GM12878 (cell line): Measurements from ENCODE around the gene PAM. TPM values are rescaled to one million over a fixed set of nuclear protein-coding genes. Genes with fewer than 3 reads are reported as not detected.

Experiments
- ATAC-seq: fragments of 200-7000 bp; cut with Tn5 transposase; 3 replicates; pipeline ENCODE4 v1.9.1; 2020; ENCODE audit warnings: mild to moderate bottlenecking, moderate library complexity
- BruUV-seq: library from RNA; stranded (reverse); fragments of 400-500 nt; replicated peaks from 2 replicates; lab custom pipeline; 2021; lab: Mats Ljungman, UMichigan
- CTCF ChIA-PET: fragments of 300-600 bp; sonication (Branson Sonifier 250); formaldehyde crosslinking; extraction: SDS; loops from one replicate; lab custom pipeline; 2021; ENCODE audit warnings: inconsistent platforms; lab: Yijun Ruan, JAX
- POLR2A ChIA-PET: fragments of 350-600 bp; formaldehyde crosslinking; extraction: SDS; loops from one replicate; lab custom pipeline; 2021; ENCODE audit warnings: inconsistent platforms; lab: Charles Lee
- RAD21 ChIA-PET: fragments of 300-600 bp; sonication (Branson Sonifier 250); formaldehyde crosslinking; loops from one replicate; lab custom pipeline; 2023; ENCODE audit warnings: antibody characterized with exemption; ENCODE audit not compliant: unreplicated experiment; lab: Charles Lee
- SMC1A ChIA-PET: fragments of 300-600 bp; sonication (Branson Sonifier 250); formaldehyde crosslinking; loops from one replicate; lab custom pipeline; 2023; ENCODE audit not compliant: unreplicated experiment, uncharacterized antibody; lab: Charles Lee
- DNase-seq: peaks from one replicate; pipeline ENCODE4 v3.0.0-alpha.2; 2011; ENCODE audit warnings: low read depth, low spot score
- FAIRE-seq: peaks from 3 replicates; lab custom pipeline; 2011; peaks lifted over from hg19 to GRCh38; lab: Jason Lieb, UNC
- H2AFZ ChIP-seq: 2 replicates; pipeline ENCODE4 v1.6.0; 2011; ENCODE audit warnings: low read depth, low read length, control low read depth; ENCODE audit not compliant: control insufficient read depth
- H3K27ac ChIP-seq: 2 replicates; pipeline ENCODE4 v1.5.1; 2011; ENCODE audit warnings: control low read depth; ENCODE audit not compliant: control insufficient read depth, insufficient read depth
- H3K27me3 ChIP-seq, 2 experiments: replicated peaks in 1 of 2; 2 replicates each; pipeline versions ENCODE4 v1.6.0 to v1.6.1; 2011; ENCODE audit warnings: low read length in 1 of 2; ENCODE audit not compliant: control insufficient read depth in 2 of 2, insufficient read depth in 2 of 2
- H3K36me3 ChIP-seq, 2 experiments: 2 replicates each; pipeline ENCODE4 v1.5.1; 2011; ENCODE audit warnings: low read length in 1 of 2; ENCODE audit not compliant: control insufficient read depth in 2 of 2, insufficient read depth in 2 of 2
- H3K4me1 ChIP-seq: 2 replicates; pipeline ENCODE4 v1.6.1; 2011; ENCODE audit warnings: mild to moderate bottlenecking, low read length, moderate library complexity, mixed read lengths; ENCODE audit not compliant: control insufficient read depth, insufficient read depth
- H3K4me2 ChIP-seq: 2 replicates; pipeline ENCODE4 v1.6.0; 2011; ENCODE audit warnings: control low read depth; ENCODE audit not compliant: control insufficient read depth, insufficient read depth
- H3K4me3 ChIP-seq: fragments of 200-600 bp; sonication (generic); 2 replicates; pipeline ENCODE4 v1.5.1; 2016
- H3K79me2 ChIP-seq: 2 replicates; pipeline ENCODE4 v1.6.0; 2011; ENCODE audit warnings: low read length; ENCODE audit not compliant: control insufficient read depth, insufficient read depth
- H3K9ac ChIP-seq: 2 replicates; pipeline ENCODE4 v1.8.0; 2011; ENCODE audit warnings: low read length, control low read depth, mixed read lengths; ENCODE audit not compliant: control insufficient read depth, insufficient read depth
- H3K9me3 ChIP-seq: replicated peaks from 3 replicates; pipeline ENCODE4 v1.5.1; 2011; ENCODE audit warnings: mild to moderate bottlenecking, low read length; ENCODE audit not compliant: control insufficient read depth, insufficient read depth
- H4K20me1 ChIP-seq: 2 replicates; pipeline ENCODE4 v1.6.0; 2011; ENCODE audit not compliant: control insufficient read depth, insufficient read depth
- CEBPB ChIP-seq, 2 experiments: fragments of 150-350 bp in 1 of 2; IDR thresholded peaks; 2 replicates each; pipeline ENCODE4 v1.6.1; 2012 to 2014; ENCODE audit warnings: low read depth in 2 of 2, low read length in 2 of 2, borderline replicate concordance in 1 of 2, inconsistent platforms in 1 of 2
- EP300 ChIP-seq, 2 experiments: fragments of 150-350 bp in 1 of 2; IDR thresholded peaks; 2 replicates each; pipeline ENCODE4 v1.6.1; 2011 to 2012; ENCODE audit warnings: low read depth in 2 of 2, low read length in 2 of 2, borderline replicate concordance in 1 of 2, improper control_type of control experiment in 1 of 2, inconsistent platforms in 1 of 2; ENCODE audit not compliant: control insufficient read depth in 1 of 2
- FOS ChIP-seq: IDR thresholded peaks from 3 replicates; pipeline ENCODE4 v1.6.1; 2011; ENCODE audit warnings: borderline replicate concordance; ENCODE audit not compliant: insufficient read length; ENCODE audit errors: extremely low read depth
- HDAC6 ChIP-seq: fragments of 200-600 bp; sonication (generic); IDR thresholded peaks from one replicate; pipeline ENCODE4 v1.8.0; 2017; ENCODE audit warnings: antibody characterized with exemption; ENCODE audit not compliant: unreplicated experiment
- NFYB ChIP-seq: IDR thresholded peaks from 2 replicates; pipeline ENCODE4 v1.6.1; 2011; ENCODE audit warnings: low read depth, mild to moderate bottlenecking, low read length, improper control_type of control experiment, moderate library complexity; ENCODE audit not compliant: insufficient read depth
- SIN3A ChIP-seq: IDR thresholded peaks from 2 replicates; pipeline ENCODE4 v1.6.1; 2012; ENCODE audit warnings: low read depth, low read length, improper control_type of control experiment
- TARDBP ChIP-seq: IDR thresholded peaks from 2 replicates; pipeline ENCODE4 v1.6.1; 2016; ENCODE audit warnings: borderline replicate concordance
- USF2 ChIP-seq: IDR thresholded peaks from 2 replicates; pipeline ENCODE4 v1.6.1; 2011; ENCODE audit warnings: low read depth, low read length, improper control_type of control experiment, borderline replicate concordance
- ZBED1 ChIP-seq: IDR thresholded peaks from 2 replicates; pipeline ENCODE4 v1.6.1; 2016; ENCODE audit warnings: borderline replicate concordance
- WGBS: methylation state at CpG from one replicate; pipeline ENCODE4 v1.1.6; 2016; ENCODE audit warnings: low lambda C conversion rate; ENCODE audit not compliant: insufficient replicate concordance, insufficient coverage; ENCODE audit errors: missing lambda C conversion rate; 5-methylcytosine and 5-hydroxymethylcytosine counted together
- in situ Hi-C: fragments of 300-500 bp; cut with MboI; formaldehyde crosslinking; loops from 9 replicates; pipeline ENCODE4 v1.14.3; 2018; ENCODE audit warnings: mixed read lengths
- intact Hi-C: fragments of 100-400 bp; cut with micrococcal nuclease; formaldehyde crosslinking; loops from one replicate; pipeline ENCODE4 v1.14.2; 2022; ENCODE audit not compliant: unreplicated experiment
- polyA plus RNA-seq, 11 experiments: library from polyadenylated mRNA; depleted of rRNA in 4 of 11; unstranded in 6 of 11; stranded (reverse) in 5 of 11; fragments of >200 nt; fragmentation: Nextera tagmentation in 4 of 11; fragmentation: Illumina TruSeq in 1 of 11; extraction: Ambion mirVana in 4 of 11; extraction: Trizol in 1 of 11; gene quantifications; 1 replicate in 1 of 11; 2 replicates in 10 of 11; pipeline versions ENCODE4 v1.2.1 to v1.2.3, GENCODE V29; 2011 to 2016; ENCODE audit warnings: inconsistent platforms in 2 of 11, missing spikeins in 2 of 11, low read depth in 1 of 11
- total RNA-seq, 4 experiments: library from RNA; depleted of rRNA in 3 of 4; stranded (reverse); fragments of >200 nt in 3 of 4; fragmentation: Illumina TruSeq in 1 of 4; extraction: Trizol in 1 of 4; gene quantifications; 2 replicates each; pipeline versions ENCODE4 v1.2.1 to v1.2.3, GENCODE V29; 2013 to 2021
- TF ChIP-seq, protein P1 (sequence below): fragments of 450-650 bp; IDR thresholded peaks from 2 replicates; pipeline ENCODE4 v1.6.1; 2017; ENCODE audit warnings: mild to moderate bottlenecking, moderate library complexity
- TF ChIP-seq, protein P2 (sequence below): IDR thresholded peaks from 2 replicates; pipeline ENCODE4 v1.6.1; 2011; ENCODE audit warnings: low read depth, mild to moderate bottlenecking, low read length, moderate library complexity, borderline replicate concordance; ENCODE audit errors: extremely low read depth

Gene PAM
- total and polyA plus RNA-seq, 10 of the 15 experiments (the other 5 are each of a cell fraction or from before 2014, with no cell fraction given) = 5.5 to 72.5 (median 15.4) TPM

- ATAC-seq (peak; percentile 61), FAIRE-seq (no peak), DNase-seq (no peak)
- H4K20me1 ChIP-seq = no peaks in the 10 kb centered on the region
- no peak overlapping the region for H3K9ac ChIP-seq
- H3K36me3 ChIP-seq = no peaks in the 10 kb centered on the region
- in situ Hi-C loops = no loop called here
- ChIA-PET SMC1A (interaction anchor here (0.6 to 2.1 kb wide), 12 partner anchors 9 to 1034 kb away, joined by 3 to 10 read pairs (median 3); no protein-coding TSS in a partner anchor), POLR2A (interaction anchor here (0.5 to 1.2 kb wide), 4 partner anchors 9 to 38 kb away, joined by 3 to 5 read pairs (median 3); no protein-coding TSS in a partner anchor), RAD21 (interaction anchor here (0.7 to 1.2 kb wide), 3 partner anchors 12 to 34 kb away, joined by 3 read pairs; no protein-coding TSS in a partner anchor), CTCF (interaction anchor here (0.6 to 1.5 kb wide), 4 partner anchors 11 to 151 kb away, joined by 3 to 4 read pairs (median 4); no protein-coding TSS in a partner anchor)
- no peaks in the 10 kb centered on the region for H3K79me2 ChIP-seq
- no peaks in the 10 kb centered on the region for H3K27me3 ChIP-seq
- H2AFZ ChIP-seq = no peak overlapping the region
- BruUV-seq = no TSS peak
- intact Hi-C loops = no loop called here
- H3K4me2 ChIP-seq = no peak overlapping the region
- no peak overlapping the region for H3K4me3 ChIP-seq
- H3K9me3 ChIP-seq = no peaks in the 10 kb centered on the region; the same call in 1 of the 3 replicates
- no peaks in the 10 kb centered on the region for H3K4me1 ChIP-seq
- TF ChIP-seq CEBPB (IDR thresholded peaks at IDR 0.05; ENCODE audit: borderline replicate concordance in 1 of 2, low read depth in 2 of 2, low read length in 2 of 2) (no peak), HDAC6 (no peak), NFYB (no peak)
- no peak overlapping the region for H3K27ac ChIP-seq
Measured at GRCh38 chr5:102832445-102832844, 77.3 kb downstream of the PAM start.

DNA sequence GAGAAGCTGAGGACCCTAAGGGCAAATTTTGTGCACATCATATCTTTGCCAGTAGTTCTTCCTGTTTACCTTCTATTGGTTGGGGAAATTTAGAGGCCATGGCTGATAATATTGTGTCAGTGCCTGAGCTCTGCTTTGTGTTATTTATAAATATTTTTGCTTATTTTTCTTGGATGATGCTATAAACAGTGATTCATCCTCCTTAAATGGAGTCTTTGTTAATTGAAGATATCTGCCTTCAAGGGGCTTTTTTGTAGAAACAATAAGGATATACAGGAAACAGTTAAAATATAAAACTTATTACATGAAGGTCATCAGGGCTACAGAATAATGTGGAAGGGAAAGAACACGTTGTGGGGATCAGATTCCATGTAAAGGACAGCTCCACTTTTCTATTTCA is 78.0 kb downstream of the PAM start:
- POLR2A ChIA-PET = interaction anchor here (1.0 to 1.2 kb wide), 2 partner anchors 10 to 19 kb away, joined by 3 read pairs; no protein-coding TSS in a partner anchor
- DNase-seq = no peak
- ATAC-seq = no peak
- H3K4me1 ChIP-seq = no peaks in the 10 kb centered on the region
- H2AFZ ChIP-seq = no peak overlapping the region
- SMC1A ChIA-PET = interaction anchor here (0.8 to 1.9 kb wide), 12 partner anchors 8 to 166 kb away, joined by 3 to 10 read pairs (median 3); no protein-coding TSS in a partner anchor
- in situ Hi-C loops (no loop called here), intact Hi-C loops (no loop called here)
- no peaks in the 10 kb centered on the region for H3K79me2 ChIP-seq
- no peak overlapping the region for H3K9ac ChIP-seq
- H3K4me2 ChIP-seq = no peak overlapping the region
- H4K20me1 ChIP-seq = no peaks in the 10 kb centered on the region
- H3K4me3 ChIP-seq = no peak overlapping the region
- CTCF ChIA-PET = interaction anchor here (1.1 to 1.7 kb wide), 3 partner anchors 11 to 152 kb away, joined by 3 to 5 read pairs (median 4); no protein-coding TSS in a partner anchor
- H3K36me3 ChIP-seq = no peaks in the 10 kb centered on the region
- RAD21 ChIA-PET = interaction anchor here (1.1 to 1.2 kb wide), 2 partner anchors 13 to 33 kb away, joined by 3 read pairs; no protein-coding TSS in a partner anchor
- no peaks in the 10 kb centered on the region for H3K27me3 ChIP-seq
- FAIRE-seq = no peak
- H3K27ac ChIP-seq = no peak overlapping the region
- no peaks in the 10 kb centered on the region; the same call in 1 of the 3 replicates for H3K9me3 ChIP-seq
- 58% methylated on average over 1 of the region's 1 CpG for WGBS
- no TSS peak for BruUV-seq
- TF ChIP-seq ZBED1 (no peak), SIN3A (no peak), FOS (no peak), USF2 (no peak), EP300 (IDR thresholded peaks at IDR 0.05; ENCODE audit: borderline replicate concordance in 1 of 2, control insufficient read depth in 1 of 2, low read depth in 2 of 2, low read length in 2 of 2) (no peak), TARDBP (no peak)
- TF ChIP-seq, protein P1, sequence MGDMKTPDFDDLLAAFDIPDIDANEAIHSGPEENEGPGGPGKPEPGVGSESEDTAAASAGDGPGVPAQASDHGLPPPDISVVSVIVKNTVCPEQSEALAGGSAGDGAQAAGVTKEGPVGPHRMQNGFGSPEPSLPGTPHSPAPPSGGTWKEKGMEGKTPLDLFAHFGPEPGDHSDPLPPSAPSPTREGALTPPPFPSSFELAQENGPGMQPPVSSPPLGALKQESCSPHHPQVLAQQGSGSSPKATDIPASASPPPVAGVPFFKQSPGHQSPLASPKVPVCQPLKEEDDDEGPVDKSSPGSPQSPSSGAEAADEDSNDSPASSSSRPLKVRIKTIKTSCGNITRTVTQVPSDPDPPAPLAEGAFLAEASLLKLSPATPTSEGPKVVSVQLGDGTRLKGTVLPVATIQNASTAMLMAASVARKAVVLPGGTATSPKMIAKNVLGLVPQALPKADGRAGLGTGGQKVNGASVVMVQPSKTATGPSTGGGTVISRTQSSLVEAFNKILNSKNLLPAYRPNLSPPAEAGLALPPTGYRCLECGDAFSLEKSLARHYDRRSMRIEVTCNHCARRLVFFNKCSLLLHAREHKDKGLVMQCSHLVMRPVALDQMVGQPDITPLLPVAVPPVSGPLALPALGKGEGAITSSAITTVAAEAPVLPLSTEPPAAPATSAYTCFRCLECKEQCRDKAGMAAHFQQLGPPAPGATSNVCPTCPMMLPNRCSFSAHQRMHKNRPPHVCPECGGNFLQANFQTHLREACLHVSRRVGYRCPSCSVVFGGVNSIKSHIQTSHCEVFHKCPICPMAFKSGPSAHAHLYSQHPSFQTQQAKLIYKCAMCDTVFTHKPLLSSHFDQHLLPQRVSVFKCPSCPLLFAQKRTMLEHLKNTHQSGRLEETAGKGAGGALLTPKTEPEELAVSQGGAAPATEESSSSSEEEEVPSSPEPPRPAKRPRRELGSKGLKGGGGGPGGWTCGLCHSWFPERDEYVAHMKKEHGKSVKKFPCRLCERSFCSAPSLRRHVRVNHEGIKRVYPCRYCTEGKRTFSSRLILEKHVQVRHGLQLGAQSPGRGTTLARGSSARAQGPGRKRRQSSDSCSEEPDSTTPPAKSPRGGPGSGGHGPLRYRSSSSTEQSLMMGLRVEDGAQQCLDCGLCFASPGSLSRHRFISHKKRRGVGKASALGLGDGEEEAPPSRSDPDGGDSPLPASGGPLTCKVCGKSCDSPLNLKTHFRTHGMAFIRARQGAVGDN = no peak
- TF ChIP-seq, protein P2, sequence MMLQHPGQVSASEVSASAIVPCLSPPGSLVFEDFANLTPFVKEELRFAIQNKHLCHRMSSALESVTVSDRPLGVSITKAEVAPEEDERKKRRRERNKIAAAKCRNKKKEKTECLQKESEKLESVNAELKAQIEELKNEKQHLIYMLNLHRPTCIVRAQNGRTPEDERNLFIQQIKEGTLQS = no peak
